Body of pancreas (tissue), 4 donors: ENCODE results near the gene PAPPA2.

Experiments used
- CTCF ChIP-seq, 7 experiments: fragments of 450-650 bp in 4 of 7; fragments of 200-600 bp in 3 of 7; sonication (generic) in 3 of 7; IDR thresholded peaks; one replicate each; pipeline ENCODE4 v1.5.1; 2016 to 2019; ENCODE audit warnings: antibody characterized with exemption in 7 of 7
- POLR2A ChIP-seq, 3 donors: fragments of 450-650 bp; IDR thresholded peaks; one replicate each; pipeline ENCODE4 v1.6.1; 2016; ENCODE audit warnings: antibody characterized with exemption in 3 of 3, mild to moderate bottlenecking in 2 of 3

GRCh38 chr1:176877557-176877956, 414.6 kb downstream of the PAPPA2 start:
- TF ChIP-seq CTCF (IDR thresholded peaks at IDR 0.05) = no peak
- TF ChIP-seq POLR2A (IDR thresholded peaks at IDR 0.05) = no peak
